Measurements from ENCODE around the gene DNAAF8. TPM values are rescaled to one million over a fixed set of nuclear protein-coding genes. Genes with fewer than 3 reads are reported as not detected.

The DNAAF8 gene
- polyA plus RNA-seq, 1 of the 3 experiments (the other 2 are of a cell fraction) = 3.1 TPM

DNA sequence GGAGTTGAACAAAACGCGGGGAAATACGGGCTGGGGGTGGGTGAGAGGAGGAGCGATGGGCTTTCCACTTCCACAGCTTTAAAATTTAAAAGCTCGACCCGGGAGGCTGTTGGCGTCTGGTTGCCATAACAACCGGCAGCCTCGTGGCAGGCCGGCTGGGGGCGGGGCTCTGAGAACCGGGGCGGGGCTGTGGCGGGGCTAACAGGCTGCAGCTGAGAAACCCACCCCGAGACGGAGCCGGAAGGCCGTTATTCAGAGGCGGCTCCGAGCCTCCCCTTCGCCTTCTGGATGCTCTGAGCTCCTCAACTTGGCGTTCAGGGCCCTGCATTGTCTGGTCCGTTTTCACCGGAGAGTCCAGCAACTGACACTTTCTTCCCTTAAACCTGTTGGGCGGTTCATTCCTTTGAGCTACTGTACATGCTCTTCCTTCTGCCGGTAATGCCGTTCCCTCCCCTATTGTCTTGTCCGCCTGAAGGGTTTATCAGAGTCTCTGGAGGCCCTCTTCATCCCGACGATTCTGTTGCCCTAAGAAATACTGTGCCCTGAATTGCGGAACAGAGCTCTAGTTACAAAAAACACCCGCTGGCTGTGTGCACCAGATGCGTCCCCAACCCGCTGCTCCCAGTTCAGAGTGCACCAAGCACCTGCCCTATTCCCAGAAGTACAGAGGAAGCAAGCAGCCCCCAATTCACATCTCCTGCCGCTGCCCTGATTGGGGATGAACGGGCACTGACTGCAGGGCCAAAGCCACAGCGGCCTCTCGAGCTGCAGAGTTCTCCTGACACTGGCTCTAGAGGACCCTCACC is 596 bp downstream of the DNAAF8 start:
- peak overlapping the region; percentile 88 to 96 for H3K27ac ChIP-seq (ENCODE audit: low read depth in 2 of 2, low read length in 1 of 2)
- ChIA-PET CTCF (interaction anchor here (0.9 to 1.5 kb wide), 4 partner anchors 40 to 222 kb away, joined by 3 to 7 read pairs (median 4); no protein-coding TSS in a partner anchor), POLR2A (interaction anchor here (0.8 to 2.2 kb wide), 9 partner anchors 10 to 224 kb away, joined by 3 to 16 read pairs (median 4); partner anchors contain the start of genes ROGDI and ZNF500)
- peaks cover 41% of the 10 kb centered on the region for H3K79me2 ChIP-seq (ENCODE audit: insufficient read depth)
- no peaks in the 10 kb centered on the region for H3F3A ChIP-seq (replicated peaks; ENCODE audit: insufficient read depth)
- peak; percentile 93 for DNase-seq
- peaks cover 10 to 14% of the 10 kb centered on the region in 2 experiments for H3K36me3 ChIP-seq (replicated peaks in 1 of 2; ENCODE audit: control insufficient read depth in 1 of 2, insufficient read depth in 2 of 2, low read length in 1 of 2)
- peaks cover 0 to 6% of the 10 kb centered on the region in 2 experiments; a peak in 1 of 4 replicates for H3K4me1 ChIP-seq (ENCODE audit: control insufficient read depth in 1 of 2, insufficient read depth in 2 of 2, low read depth in 1 of 2, low read length in 1 of 2)
- H3K4me2 ChIP-seq = peak overlapping the region; percentile 98
- H3K9me3 ChIP-seq = no peaks in the 10 kb centered on the region
- H2AFZ ChIP-seq (ENCODE audit: low read depth) = peak overlapping the region; percentile 88
- H3K9me2 ChIP-seq = no peaks in the 10 kb centered on the region
- 17% methylated on average over 27 of the region's 38 CpGs for WGBS (ENCODE audit: low lambda C conversion rate)
- no peaks in the 10 kb centered on the region for H4K20me1 ChIP-seq (ENCODE audit: insufficient read depth)
- TF ChIP-seq GABPA (IDR thresholded peaks at IDR 0.05; ENCODE audit: low read depth) (no peak), FOXJ3 (CRISPR knock-in tag; IDR thresholded peaks at IDR 0.05) (no peak), POLR2AphosphoS5 (IDR thresholded peaks at IDR 0.05; ENCODE audit: low read depth, low read length) (peak; percentile 86), EP300 (IDR thresholded peaks at IDR 0.05; ENCODE audit: borderline replicate concordance in 1 of 2, low read depth in 1 of 2, low read length in 1 of 2) (no peak), FOXM1 (IDR thresholded peaks at IDR 0.05; ENCODE audit: low read depth) (no peak), TCF12 (IDR thresholded peaks at IDR 0.05) (no peak), MXI1 (IDR thresholded peaks at IDR 0.05; ENCODE audit: low read depth, low read length) (peak; percentile 96), SIN3A (IDR thresholded peaks at IDR 0.05; ENCODE audit: borderline replicate concordance, low read depth, low read length) (peak; percentile 32; the same call in 1 of the 2 replicates)
- TF ChIP-seq, protein P1, sequence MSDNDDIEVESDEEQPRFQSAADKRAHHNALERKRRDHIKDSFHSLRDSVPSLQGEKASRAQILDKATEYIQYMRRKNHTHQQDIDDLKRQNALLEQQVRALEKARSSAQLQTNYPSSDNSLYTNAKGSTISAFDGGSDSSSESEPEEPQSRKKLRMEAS (IDR thresholded peaks at IDR 0.05; ENCODE audit: low read depth) = peak; percentile 58
- H3K4me3 ChIP-seq (ENCODE audit: low read depth in 2 of 2, low read length in 1 of 2) = peak overlapping the region; percentile 97
- H3K27me3 ChIP-seq (ENCODE audit: insufficient read depth) = no peaks in the 10 kb centered on the region
- peak overlapping the region; percentile 83 for H3K9ac ChIP-seq

DNA sequence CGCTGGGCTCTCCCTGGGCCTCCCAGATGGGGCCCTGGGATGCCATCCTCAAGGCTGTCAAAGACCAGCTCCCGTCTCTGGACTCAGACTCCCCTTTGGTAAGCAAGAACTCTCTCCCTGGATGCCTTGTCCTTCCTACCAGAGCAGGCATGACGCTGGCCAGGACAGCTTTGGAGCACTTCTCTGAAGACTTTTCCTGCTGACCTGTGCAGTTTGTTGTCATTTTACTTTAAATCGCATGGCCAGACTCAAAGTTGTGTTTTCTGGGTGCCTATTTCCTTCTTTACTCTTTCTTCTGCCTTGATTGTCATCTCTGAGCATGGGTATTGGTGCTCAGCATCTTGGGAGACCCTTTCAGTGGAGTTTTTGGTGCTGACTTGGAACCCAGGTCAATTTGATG is 2.2 kb downstream of the DNAAF8 start:
- WGBS (ENCODE audit: low lambda C conversion rate) = 73% methylated on average over 3 of the region's 4 CpGs
- POLR2A ChIA-PET = no interaction called here

More for the DNA sequence above, 2.2 kb downstream of the DNAAF8 start:
- Histone ChIP-seq H3K27me3 (ENCODE audit: insufficient read depth) (no peaks in the 10 kb centered on the region), H3K27ac (ENCODE audit: low read depth in 2 of 2, low read length in 1 of 2) (no peak overlapping the region), H3K4me1 (ENCODE audit: control insufficient read depth in 1 of 2, insufficient read depth in 2 of 2, low read depth in 1 of 2, low read length in 1 of 2) (peaks cover 0 to 6% of the 10 kb centered on the region in 2 experiments; a peak in 1 of 4 replicates), H3F3A (replicated peaks; ENCODE audit: insufficient read depth) (no peaks in the 10 kb centered on the region), H3K79me2 (ENCODE audit: insufficient read depth) (peaks cover 25% of the 10 kb centered on the region), H4K20me1 (ENCODE audit: insufficient read depth) (no peaks in the 10 kb centered on the region), H2AFZ (ENCODE audit: low read depth) (no peak overlapping the region), H3K9me3 (no peaks in the 10 kb centered on the region), H3K4me2 (no peak overlapping the region), H3K36me3 (replicated peaks in 1 of 2; ENCODE audit: control insufficient read depth in 1 of 2, insufficient read depth in 2 of 2, low read length in 1 of 2) (peaks cover 0 to 4% of the 10 kb centered on the region in 2 experiments), H3K9ac (no peak overlapping the region), H3K9me2 (no peaks in the 10 kb centered on the region), H3K4me3 (ENCODE audit: low read depth in 2 of 2, low read length in 1 of 2) (no peak overlapping the region)
- DNase-seq = no peak
- CTCF ChIA-PET = interaction anchor here (0.9 kb wide), 1 partner anchor 188 kb away, joined by 3 read pairs; no protein-coding TSS in a partner anchor
- TF ChIP-seq TAF1 (IDR thresholded peaks at IDR 0.05; ENCODE audit: borderline replicate concordance, low read depth, low read length) (no peak), CHD2 (IDR thresholded peaks at IDR 0.05; ENCODE audit: low read length, partially characterized antibody) (no peak), GABPA (IDR thresholded peaks at IDR 0.05; ENCODE audit: low read depth) (no peak), YY1 (IDR thresholded peaks at IDR 0.05; ENCODE audit: low read depth) (no peak), MEF2A (IDR thresholded peaks at IDR 0.05; ENCODE audit: borderline replicate concordance, low read depth) (no peak), POLR2AphosphoS5 (IDR thresholded peaks at IDR 0.05; ENCODE audit: low read depth, low read length) (no peak)

Measured in SK-N-SH (cell line).